Activated naive CD8-positive, alpha-beta T cell (primary cell): Measurements from ENCODE around the gene SHH.

ENCODE experiments used
- H3K27ac Mint-ChIP-seq: one replicate; pipeline ENCODE4 v1.8.0; 2021; ENCODE audit warnings: mixed read lengths
- H3K27me3 Mint-ChIP-seq: one replicate; pipeline ENCODE4 v1.8.0; 2021; ENCODE audit warnings: mixed read lengths
- H3K36me3 Mint-ChIP-seq: one replicate; pipeline ENCODE4 v1.8.0; 2021; ENCODE audit warnings: mixed read lengths
- H3K4me1 Mint-ChIP-seq: one replicate; pipeline ENCODE4 v1.8.0; 2021; ENCODE audit warnings: low read depth, mixed read lengths
- H3K4me3 Mint-ChIP-seq: one replicate; pipeline ENCODE4 v1.8.0; 2021; ENCODE audit warnings: mild to moderate bottlenecking, mixed read lengths
- H3K9me3 Mint-ChIP-seq: one replicate; pipeline ENCODE4 v1.8.0; 2021; ENCODE audit warnings: low read depth, mixed read lengths

SHH gene

GRCh38 chr7:155787171-155787851 lies 25.0 kb downstream of the SHH start:
- Mint-ChIP-seq H3K27me3 (peaks cover 7% of the 10 kb centered on the region), H3K36me3 (peaks cover 11% of the 10 kb centered on the region), H3K4me3 (peak overlapping the region; percentile 31)

GRCh38 chr7:155786491-155786890 lies 25.8 kb downstream of the SHH start:
- Mint-ChIP-seq H3K27me3 (peaks cover 7% of the 10 kb centered on the region), H3K4me1 (peaks cover 10% of the 10 kb centered on the region), H3K4me3 (no peak overlapping the region), H3K27ac (no peak overlapping the region), H3K9me3 (no peaks in the 10 kb centered on the region), H3K36me3 (peaks cover 11% of the 10 kb centered on the region)

More at GRCh38 chr7:155787171-155787851, 25.0 kb downstream of the SHH start:
- peaks cover 10% of the 10 kb centered on the region for H3K4me1 Mint-ChIP-seq
- no peaks in the 10 kb centered on the region for H3K9me3 Mint-ChIP-seq
- H3K27ac Mint-ChIP-seq: no peak overlapping the region

- peaks cover 7% of the 10 kb centered on the region for H3K27me3 Mint-ChIP-seq
- no peak overlapping the region for H3K27ac Mint-ChIP-seq
- H3K36me3 Mint-ChIP-seq: peaks cover 14% of the 10 kb centered on the region
- H3K4me1 Mint-ChIP-seq: peaks cover 10% of the 10 kb centered on the region
- no peaks in the 10 kb centered on the region for H3K9me3 Mint-ChIP-seq
- no peak overlapping the region for H3K4me3 Mint-ChIP-seq
These were observed 26.7 kb downstream of the SHH start for GRCh38 chr7:155785536-155785935.

GRCh38 chr7:155782466-155782865 lies 29.8 kb downstream of the SHH start:
- no peaks in the 10 kb centered on the region for H3K9me3 Mint-ChIP-seq
- peaks cover 5% of the 10 kb centered on the region for H3K4me1 Mint-ChIP-seq
- H3K27me3 Mint-ChIP-seq: peaks cover 4% of the 10 kb centered on the region
- peaks cover 16% of the 10 kb centered on the region for H3K36me3 Mint-ChIP-seq
- no peak overlapping the region for H3K27ac Mint-ChIP-seq
- no peak overlapping the region for H3K4me3 Mint-ChIP-seq

- Mint-ChIP-seq H3K27me3 (peaks cover 4% of the 10 kb centered on the region), H3K4me3 (no peak overlapping the region), H3K9me3 (no peaks in the 10 kb centered on the region), H3K4me1 (peaks cover 5% of the 10 kb centered on the region), H3K36me3 (peaks cover 19% of the 10 kb centered on the region), H3K27ac (no peak overlapping the region)
These were observed 30.8 kb downstream of the SHH start for GRCh38 chr7:155781433-155781832.

GRCh38 chr7:155780884-155781283 lies 31.4 kb downstream of the SHH start:
- Mint-ChIP-seq H3K36me3 (peaks cover 20% of the 10 kb centered on the region), H3K27me3 (peaks cover 1% of the 10 kb centered on the region), H3K27ac (no peak overlapping the region), H3K4me1 (peaks cover under 1% of the 10 kb centered on the region), H3K4me3 (no peak overlapping the region), H3K9me3 (no peaks in the 10 kb centered on the region)

- Mint-ChIP-seq H3K36me3 (peaks cover 16% of the 10 kb centered on the region), H3K27ac (no peak overlapping the region), H3K9me3 (no peaks in the 10 kb centered on the region), H3K4me1 (no peaks in the 10 kb centered on the region), H3K27me3 (no peaks in the 10 kb centered on the region), H3K4me3 (no peak overlapping the region)
These were observed 33.9 kb downstream of the SHH start for GRCh38 chr7:155778349-155778748.

- Mint-ChIP-seq H3K4me1 (no peaks in the 10 kb centered on the region), H3K27ac (no peak overlapping the region), H3K27me3 (no peaks in the 10 kb centered on the region), H3K9me3 (no peaks in the 10 kb centered on the region), H3K4me3 (no peak overlapping the region), H3K36me3 (peaks cover 12% of the 10 kb centered on the region)
These were observed 35.7 kb downstream of the SHH start for GRCh38 chr7:155776606-155777005.

- Mint-ChIP-seq H3K4me1 (no peaks in the 10 kb centered on the region), H3K36me3 (peaks cover 12% of the 10 kb centered on the region), H3K27me3 (no peaks in the 10 kb centered on the region), H3K4me3 (no peak overlapping the region), H3K9me3 (no peaks in the 10 kb centered on the region), H3K27ac (no peak overlapping the region)
These were observed 36.6 kb downstream of the SHH start for GRCh38 chr7:155775691-155776090.

- Mint-ChIP-seq H3K4me1 (no peaks in the 10 kb centered on the region), H3K4me3 (no peak overlapping the region), H3K27me3 (no peaks in the 10 kb centered on the region), H3K27ac (no peak overlapping the region), H3K36me3 (peaks cover 12% of the 10 kb centered on the region), H3K9me3 (no peaks in the 10 kb centered on the region)
These were observed 37.3 kb downstream of the SHH start for GRCh38 chr7:155774947-155775346.

GRCh38 chr7:155773531-155773930 lies 38.7 kb downstream of the SHH start:
- H3K36me3 Mint-ChIP-seq: peaks cover 13% of the 10 kb centered on the region
- no peaks in the 10 kb centered on the region for H3K9me3 Mint-ChIP-seq
- no peak overlapping the region for H3K27ac Mint-ChIP-seq
- H3K27me3 Mint-ChIP-seq: no peaks in the 10 kb centered on the region
- H3K4me3 Mint-ChIP-seq: no peak overlapping the region
- H3K4me1 Mint-ChIP-seq: no peaks in the 10 kb centered on the region

- Mint-ChIP-seq H3K4me3 (no peak overlapping the region), H3K36me3 (peaks cover 8% of the 10 kb centered on the region), H3K4me1 (peaks cover 4% of the 10 kb centered on the region), H3K27ac (no peak overlapping the region), H3K27me3 (no peaks in the 10 kb centered on the region), H3K9me3 (no peaks in the 10 kb centered on the region)
These were observed 42.0 kb downstream of the SHH start for GRCh38 chr7:155770241-155770640.

GRCh38 chr7:155769701-155770100 lies 42.6 kb downstream of the SHH start:
- Mint-ChIP-seq H3K27me3 (no peaks in the 10 kb centered on the region), H3K27ac (no peak overlapping the region), H3K9me3 (no peaks in the 10 kb centered on the region), H3K4me1 (peaks cover 9% of the 10 kb centered on the region), H3K36me3 (peaks cover 8% of the 10 kb centered on the region), H3K4me3 (no peak overlapping the region)

- H3K9me3 Mint-ChIP-seq: no peaks in the 10 kb centered on the region
- H3K4me1 Mint-ChIP-seq: peaks cover 34% of the 10 kb centered on the region
- no peaks in the 10 kb centered on the region for H3K27me3 Mint-ChIP-seq
- H3K36me3 Mint-ChIP-seq: peaks cover 11% of the 10 kb centered on the region
- H3K4me3 Mint-ChIP-seq: no peak overlapping the region
- H3K27ac Mint-ChIP-seq: no peak overlapping the region
These were observed 45.0 kb downstream of the SHH start for GRCh38 chr7:155766966-155767916.

GRCh38 chr7:155766386-155766785 lies 45.9 kb downstream of the SHH start:
- peaks cover 11% of the 10 kb centered on the region for H3K36me3 Mint-ChIP-seq
- H3K9me3 Mint-ChIP-seq: no peaks in the 10 kb centered on the region
- H3K27me3 Mint-ChIP-seq: no peaks in the 10 kb centered on the region
- no peak overlapping the region for H3K4me3 Mint-ChIP-seq
- no peak overlapping the region for H3K27ac Mint-ChIP-seq
- peaks cover 43% of the 10 kb centered on the region for H3K4me1 Mint-ChIP-seq
